22Rv1 (cell line): Measurements from ENCODE around the gene GJD3.
A peak's percentile ranks its signal among the peaks of the same experiment; 100 is the strongest.

Experiments used
- H3K27ac ChIP-seq: fragments of 450-650 bp; 2 replicates; pipeline ENCODE4 v1.5.1; 2017
- CTCF ChIP-seq: fragments of 450-650 bp; IDR thresholded peaks from 2 replicates; pipeline ENCODE4 v1.5.1; 2017; ENCODE audit warnings: mild to moderate bottlenecking
- ZFX ChIP-seq: fragments of 450-650 bp; IDR thresholded peaks from 2 replicates; pipeline ENCODE4 v1.6.1; 2017; ENCODE audit warnings: antibody characterized with exemption, borderline replicate concordance

GJD3 gene

GRCh38 chr17:40349477-40349894 is 15.1 kb downstream of the GJD3 start:
- no peak for TF ChIP-seq CTCF
- no peak for TF ChIP-seq ZFX
- H3K27ac ChIP-seq = no peak overlapping the region

GRCh38 chr17:40348562-40349476 is 15.7 kb downstream of the GJD3 start:
- H3K27ac ChIP-seq = no peak overlapping the region

GRCh38 chr17:40348136-40348504 is 16.4 kb downstream of the GJD3 start:
- TF ChIP-seq CTCF (no peak), ZFX (no peak)
- no peak overlapping the region for H3K27ac ChIP-seq

More at GRCh38 chr17:40348562-40349476, 15.7 kb downstream of the GJD3 start:
- TF ChIP-seq CTCF = no peak
- TF ChIP-seq ZFX = no peak

- TF ChIP-seq CTCF = no peak
- no peak for TF ChIP-seq ZFX
- H3K27ac ChIP-seq = no peak overlapping the region
Observed at GRCh38 chr17:40347319-40348135, 17.0 kb downstream of the GJD3 start.

GRCh38 chr17:40346765-40347158 is 17.8 kb downstream of the GJD3 start:
- no peak overlapping the region for H3K27ac ChIP-seq
- TF ChIP-seq CTCF = no peak
- TF ChIP-seq ZFX = no peak

GRCh38 chr17:40345994-40346764 is 18.4 kb downstream of the GJD3 start:
- TF ChIP-seq ZFX = no peak
- TF ChIP-seq CTCF = no peak
- H3K27ac ChIP-seq = peak overlapping the region; percentile 73
